Sigmoid colon (tissue), 7 donors: Measurements from ENCODE around the gene NEDD1. TPM values are rescaled to one million over a fixed set of nuclear protein-coding genes. Genes with fewer than 3 reads are reported as not detected.

Experiments
- DNase-seq: peaks from one replicate; pipeline ENCODE4 v3.0.0-alpha.2; 2019
- H3K27ac ChIP-seq, 4 donors: fragments of 200-600 bp; sonication (generic); one replicate each; pipeline ENCODE4 v1.5.1; 2016 to 2019; ENCODE audit warnings: mild to moderate bottlenecking in 1 of 4
- H3K27me3 ChIP-seq, 3 donors: fragments of 200-600 bp; sonication (generic); one replicate each; pipeline ENCODE4 v1.5.1; 2019; ENCODE audit warnings: mild to moderate bottlenecking in 1 of 3
- H3K36me3 ChIP-seq, 4 donors: fragments of 200-600 bp; sonication (generic); one replicate each; pipeline ENCODE4 v1.5.1; 2016 to 2019
- H3K4me1 ChIP-seq, 4 donors: fragments of 200-600 bp; sonication (generic); one replicate each; pipeline ENCODE4 v1.5.1; 2017 to 2019
- H3K4me3 ChIP-seq, 4 donors: fragments of 200-600 bp; sonication (generic); one replicate each; pipeline ENCODE4 v1.5.1; 2017 to 2019; ENCODE audit warnings: mild to moderate bottlenecking in 2 of 4, moderate library complexity in 1 of 4
- H3K9me3 ChIP-seq, 4 donors: fragments of 200-600 bp in 3 of 4; sonication (generic) in 3 of 4; one replicate each; pipeline versions ENCODE4 v1.5.1 to v1.6.1; 2013 to 2019
- EP300 ChIP-seq, 4 donors: sonication (generic); formaldehyde crosslinking; IDR thresholded peaks; one replicate each; pipeline ENCODE4 v1.6.1; 2017; ENCODE audit warnings: antibody characterized with exemption in 4 of 4
- POLR2A ChIP-seq, 2 donors: fragments of 450-650 bp; IDR thresholded peaks; one replicate each; pipeline ENCODE4 v1.6.1; 2016; ENCODE audit warnings: antibody characterized with exemption in 2 of 2, mild to moderate bottlenecking in 2 of 2, moderate library complexity in 2 of 2
- POLR2AphosphoS5 ChIP-seq, 4 donors: sonication (generic); formaldehyde crosslinking; IDR thresholded peaks; one replicate each; pipeline ENCODE4 v1.6.1; 2017; ENCODE audit warnings: antibody characterized with exemption in 4 of 4
- WGBS, 2 donors: extraction: QIAGEN DNeasy Blood & Tissue Kit; methylation state at CpG; one replicate each; pipeline ENCODE4 v1.1.7; 2013; 5-methylcytosine and 5-hydroxymethylcytosine counted together
- intact Hi-C: fragments of 100-400 bp; cut with DNase I; formaldehyde crosslinking; loops from one replicate; pipeline ENCODE4 v1.15.1; 2023
- polyA plus RNA-seq, 3 donors: library from polyadenylated mRNA; stranded (reverse); fragments of 200-250 nt; gene quantifications; one replicate each; pipeline ENCODE4 v1.2.3, GENCODE V29; 2013
- total RNA-seq, 4 donors: library from RNA; depleted of rRNA; stranded (reverse); fragments of >200 nt; gene quantifications; one replicate each; pipeline ENCODE4 v1.1.0, GENCODE V29; 2016
- TF ChIP-seq, protein P1 (sequence below), 4 experiments: fragments of 450-650 bp in 3 of 4; fragments of 200-600 bp in 1 of 4; IDR thresholded peaks; one replicate each; pipeline ENCODE4 v1.5.1; 2016 to 2019; ENCODE audit warnings: antibody characterized with exemption in 4 of 4, mild to moderate bottlenecking in 3 of 4, moderate library complexity in 2 of 4
- donor health status: healthy with polysubstance abuse.
- donor health status: Bipolar disorder and iron deficiency.
- donor health status: healthy.

NEDD1 gene
- total and polyA plus RNA-seq, 7 donors, result 5.8 to 31.6 (median 17.1) TPM

DNA sequence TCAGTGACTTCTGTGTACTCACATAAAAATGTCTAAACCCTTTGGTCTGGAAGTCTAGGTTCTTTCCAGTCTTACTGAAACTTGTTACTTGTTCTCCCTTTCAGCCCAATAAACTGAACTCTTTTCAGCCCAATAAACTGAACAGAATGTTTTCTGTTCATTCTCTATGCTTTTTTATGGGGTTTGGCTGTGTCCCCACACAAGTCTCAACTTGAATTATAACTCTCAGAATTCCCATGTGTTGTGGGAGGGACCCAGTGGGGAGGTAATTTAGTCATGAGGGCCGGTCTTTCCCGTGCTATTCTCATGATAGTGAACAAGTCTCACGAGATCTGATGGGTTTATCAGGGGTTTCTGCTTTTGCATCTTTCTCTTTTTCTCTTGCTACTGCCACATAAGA is 15.0 kb upstream of the NEDD1 start:
- TF ChIP-seq POLR2A (IDR thresholded peaks at IDR 0.05) (no peak), POLR2AphosphoS5 (IDR thresholded peaks at IDR 0.05) (peak; percentile 24 to 77 (median 70)), EP300 (IDR thresholded peaks at IDR 0.05) (peak in 2 of 4 donors; percentile 16 to 69)
- TF ChIP-seq, protein P1, sequence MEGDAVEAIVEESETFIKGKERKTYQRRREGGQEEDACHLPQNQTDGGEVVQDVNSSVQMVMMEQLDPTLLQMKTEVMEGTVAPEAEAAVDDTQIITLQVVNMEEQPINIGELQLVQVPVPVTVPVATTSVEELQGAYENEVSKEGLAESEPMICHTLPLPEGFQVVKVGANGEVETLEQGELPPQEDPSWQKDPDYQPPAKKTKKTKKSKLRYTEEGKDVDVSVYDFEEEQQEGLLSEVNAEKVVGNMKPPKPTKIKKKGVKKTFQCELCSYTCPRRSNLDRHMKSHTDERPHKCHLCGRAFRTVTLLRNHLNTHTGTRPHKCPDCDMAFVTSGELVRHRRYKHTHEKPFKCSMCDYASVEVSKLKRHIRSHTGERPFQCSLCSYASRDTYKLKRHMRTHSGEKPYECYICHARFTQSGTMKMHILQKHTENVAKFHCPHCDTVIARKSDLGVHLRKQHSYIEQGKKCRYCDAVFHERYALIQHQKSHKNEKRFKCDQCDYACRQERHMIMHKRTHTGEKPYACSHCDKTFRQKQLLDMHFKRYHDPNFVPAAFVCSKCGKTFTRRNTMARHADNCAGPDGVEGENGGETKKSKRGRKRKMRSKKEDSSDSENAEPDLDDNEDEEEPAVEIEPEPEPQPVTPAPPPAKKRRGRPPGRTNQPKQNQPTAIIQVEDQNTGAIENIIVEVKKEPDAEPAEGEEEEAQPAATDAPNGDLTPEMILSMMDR (IDR thresholded peaks at IDR 0.05), result no peak
- WGBS, 2 donors, result 63 to 74% methylated on average over 3 of the region's 3 CpGs
- H3K4me3 ChIP-seq, result no peak overlapping the region
- DNase-seq, result no peak
- H3K36me3 ChIP-seq, result no peaks in the 10 kb centered on the region
- no peaks in the 10 kb centered on the region for H3K27me3 ChIP-seq
- peaks cover 0 to 40% (median 28%) of the 10 kb centered on the region in 4 donors for H3K4me1 ChIP-seq
- no peaks in the 10 kb centered on the region for H3K9me3 ChIP-seq
- H3K27ac ChIP-seq, result peak overlapping the region in 2 of 4 donors; percentile 38 to 49
- intact Hi-C loops, result no loop called here

DNA sequence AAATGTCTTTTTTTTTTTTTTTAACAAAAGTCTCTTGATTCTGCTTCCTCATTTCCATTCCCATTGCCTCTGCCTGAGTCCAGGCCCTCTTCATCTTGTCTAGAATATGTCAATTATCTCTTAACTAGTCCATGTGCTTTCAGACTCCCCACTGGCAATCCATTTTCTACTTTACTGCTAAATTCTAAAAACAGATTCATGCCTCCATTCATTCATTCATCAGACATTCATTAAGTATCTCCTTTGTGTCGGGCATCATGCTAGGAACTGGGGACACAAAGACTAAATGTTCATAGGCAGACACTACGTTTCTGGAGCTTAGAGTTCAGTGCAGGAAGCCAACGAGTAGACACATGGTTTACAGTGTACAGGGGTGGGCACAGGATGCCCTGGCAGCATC is 9.6 kb upstream of the NEDD1 start:
- TF ChIP-seq POLR2A (IDR thresholded peaks at IDR 0.05) (no peak), EP300 (IDR thresholded peaks at IDR 0.05) (no peak), POLR2AphosphoS5 (IDR thresholded peaks at IDR 0.05) (no peak)
- TF ChIP-seq, protein P1 (IDR thresholded peaks at IDR 0.05), result no peak
- Histone ChIP-seq H3K4me1 (peaks cover 0 to 2% (median 0%) of the 10 kb centered on the region in 4 donors), H3K27ac (no peak overlapping the region), H3K27me3 (no peaks in the 10 kb centered on the region), H3K36me3 (no peaks in the 10 kb centered on the region), H3K9me3 (no peaks in the 10 kb centered on the region), H3K4me3 (no peak overlapping the region)
- WGBS, 2 donors, result 60 to 77% methylated on average over 3 of the region's 3 CpGs
- no peak for DNase-seq
- intact Hi-C loops, result no loop called here

DNA sequence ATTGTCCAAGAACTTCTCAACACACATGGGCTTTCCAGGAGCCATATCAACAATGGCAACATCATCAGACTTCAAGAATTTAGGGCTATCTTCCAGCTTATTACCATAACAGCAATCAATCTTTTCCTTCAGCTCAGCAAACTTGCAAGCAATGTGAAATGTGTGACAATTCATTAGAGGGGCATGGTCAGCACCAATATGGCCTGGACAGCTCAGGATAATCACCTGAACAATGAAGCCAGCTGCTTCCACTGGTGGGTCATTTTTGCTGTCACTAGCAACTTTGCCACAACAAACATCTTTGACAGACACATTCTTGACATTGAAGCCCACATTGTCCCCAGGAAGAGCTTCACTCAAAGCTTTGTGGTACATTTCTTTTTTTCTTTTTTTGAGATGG is 5.9 kb upstream of the NEDD1 start:
- Histone ChIP-seq H3K4me3 (no peak overlapping the region), H3K9me3 (no peaks in the 10 kb centered on the region), H3K36me3 (no peaks in the 10 kb centered on the region), H3K27ac (no peak overlapping the region), H3K4me1 (peaks cover 0 to 3% (median 0%) of the 10 kb centered on the region in 4 donors), H3K27me3 (no peaks in the 10 kb centered on the region)
- TF ChIP-seq POLR2AphosphoS5 (IDR thresholded peaks at IDR 0.05) (no peak), EP300 (IDR thresholded peaks at IDR 0.05) (no peak), POLR2A (IDR thresholded peaks at IDR 0.05) (no peak)
- TF ChIP-seq, protein P1 (IDR thresholded peaks at IDR 0.05), result no peak
- intact Hi-C loops, result no loop called here
- no peak for DNase-seq

DNA sequence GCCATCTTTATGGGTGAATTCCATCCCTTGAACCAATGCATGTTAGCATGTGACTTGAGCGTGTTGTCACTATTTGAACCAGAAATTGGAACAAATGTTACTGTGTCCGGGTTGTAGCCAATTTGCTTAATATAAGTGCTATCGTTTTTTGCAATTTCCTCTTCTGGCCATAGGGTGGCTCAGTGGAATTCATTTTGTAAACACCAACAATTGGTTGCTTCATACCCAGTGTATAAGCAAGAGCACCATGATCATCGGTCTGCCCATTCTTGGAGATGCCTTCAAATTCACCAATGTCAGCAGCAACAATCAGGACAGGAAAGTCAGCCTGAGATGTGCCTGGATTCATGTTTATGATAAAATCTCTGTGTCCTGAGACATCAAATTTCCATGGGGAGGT is 5.0 kb upstream of the NEDD1 start:
- WGBS, 2 donors, result 66 to 81% methylated on average over 4 of the region's 4 CpGs
- Histone ChIP-seq H3K4me1 (peaks cover 0 to 7% (median 0%) of the 10 kb centered on the region in 4 donors), H3K36me3 (no peaks in the 10 kb centered on the region), H3K9me3 (no peaks in the 10 kb centered on the region), H3K27ac (no peak overlapping the region), H3K4me3 (no peak overlapping the region), H3K27me3 (no peaks in the 10 kb centered on the region)
- DNase-seq, result no peak
- intact Hi-C loops, result no loop called here
- TF ChIP-seq POLR2A (IDR thresholded peaks at IDR 0.05) (no peak), POLR2AphosphoS5 (IDR thresholded peaks at IDR 0.05) (no peak), EP300 (IDR thresholded peaks at IDR 0.05) (no peak)

DNA sequence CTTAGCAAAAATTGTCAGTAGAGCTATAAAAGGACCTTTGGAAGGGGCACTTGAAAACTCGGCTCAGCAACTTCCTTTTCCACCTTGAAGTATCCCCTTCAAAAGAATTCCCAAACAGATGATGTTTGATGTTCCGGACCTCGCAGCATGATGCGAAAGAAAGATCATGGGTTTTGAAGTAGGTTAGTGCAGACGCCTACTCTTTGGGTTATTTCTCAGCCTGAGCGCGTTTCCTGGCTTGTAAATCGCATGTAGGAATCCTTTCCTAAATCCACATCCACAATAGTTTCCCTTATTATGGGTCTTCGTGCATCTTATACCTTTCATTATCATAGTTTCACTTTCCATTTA is 584 bp upstream of the NEDD1 start:
- intact Hi-C loops, result loop anchor here (5.0 kb wide), 1 partner anchor 624 kb away; no protein-coding TSS in a partner anchor
- Histone ChIP-seq H3K9me3 (no peaks in the 10 kb centered on the region), H3K4me3 (peak overlapping the region; percentile 67 to 97 (median 89)), H3K27ac (peak overlapping the region; percentile 83 to 97 (median 90)), H3K4me1 (peaks cover 0 to 26% (median 15%) of the 10 kb centered on the region in 4 donors), H3K27me3 (no peaks in the 10 kb centered on the region), H3K36me3 (no peaks in the 10 kb centered on the region)
- no peak for TF ChIP-seq POLR2A (IDR thresholded peaks at IDR 0.05)
- TF ChIP-seq, protein P1 (IDR thresholded peaks at IDR 0.05), result no peak
- TF ChIP-seq POLR2AphosphoS5 (IDR thresholded peaks at IDR 0.05), result no peak
- TF ChIP-seq EP300 (IDR thresholded peaks at IDR 0.05), result no peak
- 11 to 31% methylated on average over 9 of the region's 9 CpGs for WGBS, 2 donors
- no peak for DNase-seq
